Calu3 (cell line): ENCODE data around the gene NT5DC2. TPM values are rescaled to one million over a fixed set of nuclear protein-coding genes. Genes with fewer than 3 reads are reported as not detected.
A peak's percentile ranks its signal among the peaks of the same experiment; 100 is the strongest.
"Not testable (repeated sequence)": the region's sequence is repeated elsewhere in the genome, so short reads cannot be mapped to it uniquely, and the experiment has no call there.

Experiments
- BruUV-seq: library from RNA; stranded (reverse); fragments of 400-500 nt; replicated peaks from 2 replicates; lab custom pipeline; 2021; lab: Mats Ljungman, UMichigan
- CTCF ChIA-PET: fragments of 300-600 bp; sonication (Branson Sonifier 250); formaldehyde crosslinking; loops from one replicate; lab custom pipeline; 2022; ENCODE audit warnings: antibody characterized with exemption; lab: Charles Lee
- DNase-seq: peaks from one replicate; pipeline ENCODE4 v3.0.0; 2022
- H3K27ac Mint-ChIP-seq: one replicate; pipeline ENCODE4 v1.8.0; 2022; ENCODE audit warnings: mixed read lengths; ENCODE audit not compliant: unreplicated experiment
- H3K27me3 Mint-ChIP-seq: one replicate; pipeline ENCODE4 v1.8.0; 2022; ENCODE audit warnings: mixed read lengths; ENCODE audit not compliant: unreplicated experiment
- H3K36me3 Mint-ChIP-seq: one replicate; pipeline ENCODE4 v1.8.0; 2022; ENCODE audit warnings: mild to moderate bottlenecking, moderate library complexity, mixed read lengths; ENCODE audit not compliant: insufficient read depth, unreplicated experiment
- H3K4me1 Mint-ChIP-seq: one replicate; pipeline ENCODE4 v1.8.0; 2022; ENCODE audit warnings: mild to moderate bottlenecking, low read depth, mixed read lengths; ENCODE audit not compliant: unreplicated experiment
- H3K4me3 Mint-ChIP-seq: one replicate; pipeline ENCODE4 v1.8.0; 2022; ENCODE audit warnings: mild to moderate bottlenecking, low read depth, moderate library complexity, mixed read lengths; ENCODE audit not compliant: unreplicated experiment
- H3K9me3 Mint-ChIP-seq: one replicate; pipeline ENCODE4 v1.8.0; 2022; ENCODE audit warnings: low read depth, mixed read lengths; ENCODE audit not compliant: unreplicated experiment
- intact Hi-C: fragments of 100-400 bp; cut with micrococcal nuclease; formaldehyde crosslinking; loops from one replicate; pipeline ENCODE4 v1.10.0; 2022; ENCODE audit not compliant: unreplicated experiment
- total RNA-seq: library from RNA; stranded (reverse); gene quantifications from 2 replicates; pipeline ENCODE4 v1.2.3, GENCODE V29; 2022
- TF ChIP-seq, protein P1 (sequence below): fragments of 200-600 bp; IDR thresholded peaks from one replicate; pipeline ENCODE4 v1.8.0; 2022; ENCODE audit warnings: antibody characterized with exemption; ENCODE audit not compliant: unreplicated experiment

NT5DC2 gene
- total RNA-seq, 1 experiment from 2014 or later, result 146 TPM

DNA sequence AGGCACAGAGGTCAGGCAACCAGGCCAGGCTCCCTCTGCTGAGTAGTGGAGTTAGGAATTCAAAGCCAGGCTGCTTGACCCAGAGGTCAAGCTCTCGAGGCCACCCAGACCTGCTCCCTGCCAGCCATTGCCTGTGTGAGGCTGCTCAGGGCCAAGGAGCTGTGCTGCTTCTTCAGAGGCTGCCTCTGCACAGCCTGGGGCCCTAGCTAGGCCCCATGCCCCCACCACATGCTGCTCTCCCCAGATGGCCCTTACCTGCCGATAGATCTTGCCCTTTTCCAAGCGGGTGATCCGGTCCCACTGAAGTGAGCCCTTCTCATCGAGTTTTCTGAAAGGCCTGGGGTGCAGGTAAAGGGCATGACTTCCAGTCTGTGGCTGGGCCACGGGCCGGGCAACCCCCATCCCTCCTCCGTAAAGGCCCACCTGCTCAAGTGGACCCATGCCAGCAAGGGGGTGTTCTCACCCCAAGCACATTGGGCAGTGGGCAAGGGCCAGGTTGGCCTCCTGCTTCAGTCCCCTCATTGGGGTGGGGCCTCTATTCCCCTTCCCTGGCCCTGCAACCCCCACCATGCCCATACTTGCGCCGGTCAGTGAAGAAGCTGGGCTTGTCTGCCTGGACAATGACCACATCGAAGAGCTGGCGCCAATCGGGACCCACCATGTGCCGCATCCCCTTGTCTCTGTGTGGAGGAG, 6.5 kb downstream of the NT5DC2 start:
- Mint-ChIP-seq H3K4me3 (no peak overlapping the region), H3K27ac (no peak overlapping the region), H3K9me3 (no peaks in the 10 kb centered on the region), H3K4me1 (no peaks in the 10 kb centered on the region), H3K36me3 (peaks cover 56% of the 10 kb centered on the region), H3K27me3 (no peaks in the 10 kb centered on the region)
- intact Hi-C loops, result no loop called here
- TF ChIP-seq, protein P1, sequence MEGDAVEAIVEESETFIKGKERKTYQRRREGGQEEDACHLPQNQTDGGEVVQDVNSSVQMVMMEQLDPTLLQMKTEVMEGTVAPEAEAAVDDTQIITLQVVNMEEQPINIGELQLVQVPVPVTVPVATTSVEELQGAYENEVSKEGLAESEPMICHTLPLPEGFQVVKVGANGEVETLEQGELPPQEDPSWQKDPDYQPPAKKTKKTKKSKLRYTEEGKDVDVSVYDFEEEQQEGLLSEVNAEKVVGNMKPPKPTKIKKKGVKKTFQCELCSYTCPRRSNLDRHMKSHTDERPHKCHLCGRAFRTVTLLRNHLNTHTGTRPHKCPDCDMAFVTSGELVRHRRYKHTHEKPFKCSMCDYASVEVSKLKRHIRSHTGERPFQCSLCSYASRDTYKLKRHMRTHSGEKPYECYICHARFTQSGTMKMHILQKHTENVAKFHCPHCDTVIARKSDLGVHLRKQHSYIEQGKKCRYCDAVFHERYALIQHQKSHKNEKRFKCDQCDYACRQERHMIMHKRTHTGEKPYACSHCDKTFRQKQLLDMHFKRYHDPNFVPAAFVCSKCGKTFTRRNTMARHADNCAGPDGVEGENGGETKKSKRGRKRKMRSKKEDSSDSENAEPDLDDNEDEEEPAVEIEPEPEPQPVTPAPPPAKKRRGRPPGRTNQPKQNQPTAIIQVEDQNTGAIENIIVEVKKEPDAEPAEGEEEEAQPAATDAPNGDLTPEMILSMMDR, result no peak
- CTCF ChIA-PET, result no interaction called here
- BruUV-seq, result no TSS peak
- no peak for DNase-seq

DNA sequence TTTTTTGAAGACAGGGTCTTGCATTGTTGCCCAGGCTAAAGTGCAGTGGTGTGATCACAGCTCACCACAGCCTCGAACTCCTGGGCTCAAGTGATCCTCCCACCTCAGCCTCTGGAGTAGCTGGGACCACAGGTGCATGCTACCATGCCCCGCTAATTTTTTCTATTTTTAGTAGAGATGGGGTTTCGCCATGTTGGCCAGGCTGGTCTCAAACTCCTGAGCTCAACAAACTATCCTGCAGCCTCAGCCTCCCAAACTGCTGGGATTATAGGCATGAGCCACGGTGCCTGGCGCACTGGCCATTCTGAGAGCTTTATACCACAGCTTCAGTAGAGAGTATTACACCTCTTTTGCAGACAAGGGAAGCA, 7.0 kb downstream of the NT5DC2 start:
- peaks cover 51% of the 10 kb centered on the region for H3K36me3 Mint-ChIP-seq
- CTCF ChIA-PET, H3K27me3 Mint-ChIP-seq, intact Hi-C loops, DNase-seq, H3K9me3 Mint-ChIP-seq, H3K4me3 Mint-ChIP-seq, H3K4me1 Mint-ChIP-seq, BruUV-seq, H3K27ac Mint-ChIP-seq: not testable (repeated sequence)

DNA sequence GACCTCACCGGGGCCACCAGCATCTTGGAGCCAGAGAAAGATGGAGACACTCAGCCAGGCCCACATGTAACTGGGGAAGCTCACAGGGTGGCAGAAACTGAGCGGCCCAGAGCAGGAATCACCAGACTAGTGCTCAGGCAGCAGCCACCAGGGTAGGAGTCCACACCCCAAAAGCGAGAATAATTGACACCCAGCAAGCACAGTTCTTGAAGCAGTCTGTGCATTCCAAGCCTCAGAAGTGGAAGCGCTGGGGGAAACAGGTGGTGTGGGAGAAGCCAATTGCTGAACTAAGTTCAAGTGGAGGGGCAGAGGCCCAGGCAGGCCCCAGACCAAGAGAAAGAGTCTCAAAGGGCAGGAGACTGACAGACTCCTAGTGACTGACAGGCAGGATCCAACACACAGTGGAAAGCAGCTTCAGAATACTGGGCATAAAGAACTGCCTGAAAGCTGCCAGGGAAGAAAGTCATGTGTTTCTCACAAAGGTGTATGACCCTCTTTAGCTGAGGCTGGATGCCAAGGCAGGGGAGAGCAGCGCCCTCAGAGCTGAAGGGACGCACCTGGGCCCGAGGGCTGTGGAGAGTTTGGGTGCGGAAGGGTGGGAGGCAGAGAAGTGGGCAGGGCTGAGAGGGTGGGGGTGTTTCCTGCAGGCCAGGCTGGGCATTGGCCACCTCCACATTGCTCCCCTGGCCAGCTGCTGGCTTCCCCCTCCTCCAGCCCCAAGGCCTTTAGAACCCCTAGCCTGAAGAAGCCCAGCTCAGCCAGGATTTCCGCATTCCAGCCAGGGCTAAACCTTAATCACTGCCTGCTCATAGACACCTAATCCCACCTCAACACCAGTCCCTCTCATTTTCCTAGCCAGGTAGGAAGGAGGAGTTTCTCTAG, 7.7 kb downstream of the NT5DC2 start:
- H3K27ac Mint-ChIP-seq, result no peak overlapping the region
- H3K36me3 Mint-ChIP-seq, result peaks cover 51% of the 10 kb centered on the region
- intact Hi-C loops, result no loop called here
- no peaks in the 10 kb centered on the region for H3K9me3 Mint-ChIP-seq
- CTCF ChIA-PET, result no interaction called here
- TF ChIP-seq, protein P1, result no peak
- BruUV-seq, result no TSS peak
- no peaks in the 10 kb centered on the region for H3K4me1 Mint-ChIP-seq
- no peak for DNase-seq
- no peak overlapping the region for H3K4me3 Mint-ChIP-seq
- no peaks in the 10 kb centered on the region for H3K27me3 Mint-ChIP-seq

DNA sequence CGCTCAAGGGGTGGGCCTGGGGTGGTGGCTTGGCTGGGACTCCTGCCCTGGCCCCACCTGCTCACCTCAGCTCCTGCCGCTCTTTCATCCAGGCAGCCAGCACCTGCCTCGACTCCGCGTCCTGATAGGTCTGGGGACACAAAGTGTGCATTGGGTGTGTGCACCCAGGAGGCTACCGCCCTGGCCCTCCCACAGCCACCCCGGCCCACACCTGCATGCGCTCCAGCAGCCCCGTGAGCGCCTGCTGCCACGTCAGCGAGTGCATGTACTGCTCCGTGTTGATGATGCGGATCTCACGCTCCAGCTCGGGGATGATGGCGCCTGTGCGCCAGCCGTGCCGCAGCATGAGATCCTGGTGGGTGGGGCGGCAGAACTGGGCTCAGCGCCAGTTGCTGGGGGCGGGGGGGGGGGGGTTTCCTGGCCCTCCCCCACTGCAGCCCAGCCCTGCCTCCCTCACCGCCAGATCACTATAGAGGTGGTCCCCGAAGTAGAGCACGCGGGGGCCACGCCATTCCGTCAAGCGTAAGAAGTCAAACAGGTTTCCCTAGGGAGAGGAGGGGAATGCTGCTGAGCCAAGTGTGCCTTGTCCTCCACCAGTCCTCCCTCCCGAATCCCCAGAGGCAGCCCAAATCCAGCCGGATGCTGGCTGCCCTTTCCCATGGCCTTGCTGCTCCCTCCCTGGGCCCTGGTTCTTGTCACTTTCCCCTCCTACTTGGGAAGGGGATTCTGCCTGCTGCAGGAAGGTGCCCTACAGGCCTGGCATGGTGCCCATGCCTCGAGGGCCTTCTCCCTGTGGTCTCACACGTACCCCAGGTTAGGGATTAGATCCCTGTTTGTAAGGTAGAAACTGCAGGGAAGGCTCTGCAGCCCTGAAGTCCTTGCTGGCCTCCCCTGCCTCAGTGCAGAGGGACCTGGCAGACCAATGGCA, 8.6 kb downstream of the NT5DC2 start:
- no peaks in the 10 kb centered on the region for H3K9me3 Mint-ChIP-seq
- DNase-seq, result no peak
- intact Hi-C loops, result no loop called here
- BruUV-seq, result TSS peak; percentile 31
- no peak overlapping the region for H3K4me3 Mint-ChIP-seq
- H3K27ac Mint-ChIP-seq, result no peak overlapping the region
- H3K27me3 Mint-ChIP-seq, result no peaks in the 10 kb centered on the region
- no peaks in the 10 kb centered on the region for H3K4me1 Mint-ChIP-seq
- CTCF ChIA-PET, result interaction anchor here (0.6 kb wide), 2 partner anchors 60 to 511 kb away, joined by 4 to 5 read pairs; no protein-coding TSS in a partner anchor
- H3K36me3 Mint-ChIP-seq, result peaks cover 51% of the 10 kb centered on the region
- TF ChIP-seq, protein P1, result no peak
